Measurements from ENCODE around the gene ZNF618. TPM values are rescaled to one million over a fixed set of nuclear protein-coding genes. Genes with fewer than 3 reads are reported as not detected.

The ZNF618 gene
- total RNA-seq, 1 donor from 2014 or later, result 2.0 TPM

GRCh38 chr9:114086607-114087006, 210.5 kb downstream of the ZNF618 start:
- intact Hi-C loops (cut with DNase I), result no loop called here
- ATAC-seq (ENCODE audit: poor library complexity) (no peak), DNase-seq (no peak)

GRCh38 chr9:114087721-114088120, 211.6 kb downstream of the ZNF618 start:
- ATAC-seq (ENCODE audit: poor library complexity) (no peak), DNase-seq (no peak)
- intact Hi-C loops (cut with DNase I), result no loop called here

GRCh38 chr9:114088571-114089170, 212.6 kb downstream of the ZNF618 start:
- intact Hi-C loops (cut with DNase I), result no loop called here
- DNase-seq, result no peak
- no peak for ATAC-seq (ENCODE audit: poor library complexity)

GRCh38 chr9:114089206-114089840, 213.2 kb downstream of the ZNF618 start:
- intact Hi-C loops (cut with DNase I), result no loop called here
- no peak for DNase-seq

GRCh38 chr9:114090798-114091197, 214.7 kb downstream of the ZNF618 start:
- intact Hi-C loops (cut with DNase I), result no loop called here
- no peak for DNase-seq

More at GRCh38 chr9:114089206-114089840, 213.2 kb downstream of the ZNF618 start:
- no peak for ATAC-seq (ENCODE audit: poor library complexity)

GRCh38 chr9:114091711-114092110, 215.6 kb downstream of the ZNF618 start:
- intact Hi-C loops (cut with DNase I), result no loop called here
- ATAC-seq (ENCODE audit: poor library complexity) (no peak), DNase-seq (no peak)

More at GRCh38 chr9:114090798-114091197, 214.7 kb downstream of the ZNF618 start:
- no peak for ATAC-seq (ENCODE audit: poor library complexity)

- DNase-seq (no peak), ATAC-seq (ENCODE audit: poor library complexity) (no peak)
- intact Hi-C loops (cut with DNase I), result no loop called here
Observed at GRCh38 chr9:114092336-114092735, 216.2 kb downstream of the ZNF618 start.

GRCh38 chr9:114093031-114093471, 216.9 kb downstream of the ZNF618 start:
- intact Hi-C loops (cut with DNase I), result no loop called here
- no peak for ATAC-seq (ENCODE audit: poor library complexity)
- DNase-seq, result no peak

- no peak for DNase-seq
- intact Hi-C loops (cut with DNase I), result no loop called here
- no peak for ATAC-seq (ENCODE audit: poor library complexity)
Observed at GRCh38 chr9:114093761-114094505, 217.8 kb downstream of the ZNF618 start.

GRCh38 chr9:114094971-114095370, 218.9 kb downstream of the ZNF618 start:
- intact Hi-C loops (cut with DNase I), result no loop called here
- DNase-seq (no peak), ATAC-seq (ENCODE audit: poor library complexity) (no peak)

- DNase-seq (no peak), ATAC-seq (ENCODE audit: poor library complexity) (no peak)
- intact Hi-C loops (cut with DNase I), result no loop called here
Observed at GRCh38 chr9:114096041-114096511, 220.0 kb downstream of the ZNF618 start.

GRCh38 chr9:114096866-114097612, 220.9 kb downstream of the ZNF618 start:
- intact Hi-C loops (cut with DNase I), result no loop called here
- no peak for ATAC-seq (ENCODE audit: poor library complexity)
- no peak for DNase-seq

GRCh38 chr9:114097613-114098020, 221.5 kb downstream of the ZNF618 start:
- intact Hi-C loops (cut with DNase I), result no loop called here
- DNase-seq (no peak), ATAC-seq (ENCODE audit: poor library complexity) (no peak)

- ATAC-seq (ENCODE audit: poor library complexity), result peak; percentile 90
- intact Hi-C loops (cut with DNase I), result no loop called here
- DNase-seq, result no peak
Observed at GRCh38 chr9:114098021-114098935, 222.2 kb downstream of the ZNF618 start.

GRCh38 chr9:114098936-114099668, 223.0 kb downstream of the ZNF618 start, which contains the start of gene KIF12:
KIF12 (minus strand) TSS chr9:114099292; CDS start chr9:114099276, 16 bp downstream.
- DNase-seq (no peak), ATAC-seq (ENCODE audit: poor library complexity) (peak; percentile 23)
- intact Hi-C loops (cut with DNase I), result no loop called here

GRCh38 chr9:114099669-114100270, 223.7 kb downstream of the ZNF618 start:
- DNase-seq (no peak), ATAC-seq (ENCODE audit: poor library complexity) (no peak)
- intact Hi-C loops (cut with DNase I), result no loop called here

- no peak for DNase-seq
- intact Hi-C loops (cut with DNase I), result no loop called here
- no peak for ATAC-seq (ENCODE audit: poor library complexity)
Observed at GRCh38 chr9:114100536-114100935, 224.4 kb downstream of the ZNF618 start.

Data from Right ventricle myocardium superior (tissue), 1 donor.